H9 (cell line): ENCODE results near the gene MRPL1. TPM values are rescaled to one million over a fixed set of nuclear protein-coding genes. Genes with fewer than 3 reads are reported as not detected.

Experiments used
- DNase-seq: peaks from one replicate; pipeline ENCODE4 v3.0.0-alpha.2; 2017
- H2AFZ ChIP-seq: one replicate; pipeline ENCODE4 v1.6.1; 2013; ENCODE audit warnings: mild to moderate bottlenecking, low read length, control low read depth, moderate library complexity
- H2AK5ac ChIP-seq: 2 replicates; pipeline ENCODE4 v1.6.1; 2013; ENCODE audit warnings: low read length, control low read depth, mixed read lengths; ENCODE audit not compliant: insufficient read length
- H2BK120ac ChIP-seq: one replicate; pipeline ENCODE4 v1.6.1; 2013; ENCODE audit warnings: low read depth, mild to moderate bottlenecking, low read length, control low read depth, inconsistent platforms; ENCODE audit not compliant: poor library complexity, severe bottlenecking
- H2BK12ac ChIP-seq: 2 replicates; pipeline ENCODE4 v1.6.1; 2013; ENCODE audit warnings: low read length, control low read depth, mixed read lengths, low read depth; ENCODE audit not compliant: insufficient read length
- H2BK15ac ChIP-seq: 2 replicates; pipeline ENCODE4 v1.6.1; 2013; ENCODE audit warnings: low read depth, low read length, control low read depth
- H2BK20ac ChIP-seq: one replicate; pipeline ENCODE4 v1.6.1; 2013; ENCODE audit warnings: low read depth, mild to moderate bottlenecking, low read length, control low read depth, inconsistent platforms; ENCODE audit not compliant: poor library complexity, severe bottlenecking
- H2BK5ac ChIP-seq: 2 replicates; pipeline ENCODE4 v1.6.1; 2013; ENCODE audit warnings: low read length, control low read depth, mixed read lengths; ENCODE audit not compliant: insufficient read length
- H3K14ac ChIP-seq: 2 replicates; pipeline ENCODE4 v1.6.1; 2013; ENCODE audit warnings: low read length, control low read depth; ENCODE audit not compliant: insufficient read depth
- H3K18ac ChIP-seq: 2 replicates; pipeline ENCODE4 v1.6.1; 2013; ENCODE audit warnings: low read depth, mild to moderate bottlenecking, mixed read lengths, low read length, control low read depth; ENCODE audit not compliant: insufficient read length
- H3K23ac ChIP-seq: 2 replicates; pipeline ENCODE4 v1.6.1; 2013; ENCODE audit warnings: low read length, control low read depth, mixed read lengths, low read depth; ENCODE audit not compliant: insufficient read length
- H3K23me2 ChIP-seq: 2 replicates; pipeline ENCODE4 v1.6.1; 2013; ENCODE audit warnings: low read depth, mild to moderate bottlenecking, mixed read lengths, low read length, control low read depth; ENCODE audit not compliant: insufficient read length, poor library complexity, severe bottlenecking
- H3K27ac ChIP-seq: 2 replicates; pipeline ENCODE4 v1.5.1; 2013; ENCODE audit warnings: low read length, control low read depth, mixed read lengths, low read depth; ENCODE audit not compliant: insufficient read length
- H3K27me3 ChIP-seq: 2 replicates; pipeline ENCODE4 v1.6.1; 2013; ENCODE audit warnings: low read length, control low read depth, inconsistent platforms; ENCODE audit not compliant: insufficient read depth
- H3K4ac ChIP-seq: 2 replicates; pipeline ENCODE4 v1.6.1; 2013; ENCODE audit warnings: low read depth, mild to moderate bottlenecking, control low read depth, inconsistent platforms, low read length, moderate library complexity
- H3K4me1 ChIP-seq: 2 replicates; pipeline ENCODE4 v1.6.1; 2013; ENCODE audit warnings: low read length, control low read depth, inconsistent platforms; ENCODE audit not compliant: insufficient read depth
- H3K4me2 ChIP-seq: 2 replicates; pipeline ENCODE4 v1.6.1; 2013; ENCODE audit warnings: low read length, control low read depth, mixed read lengths; ENCODE audit not compliant: insufficient read length, insufficient read depth
- H3K56ac ChIP-seq: 2 replicates; pipeline ENCODE4 v1.6.1; 2013; ENCODE audit warnings: low read depth, mild to moderate bottlenecking, mixed read lengths, low read length, control low read depth; ENCODE audit not compliant: insufficient read length
- H3K79me1 ChIP-seq: 2 replicates; pipeline ENCODE4 v1.6.1; 2013; ENCODE audit warnings: low read depth, mild to moderate bottlenecking, moderate library complexity, low read length, control low read depth, inconsistent platforms; ENCODE audit not compliant: insufficient read depth, poor library complexity, severe bottlenecking
- H3K79me2 ChIP-seq: 2 replicates; pipeline ENCODE4 v1.6.1; 2013; ENCODE audit warnings: low read length, control low read depth, inconsistent platforms; ENCODE audit not compliant: insufficient read depth
- H3K9ac ChIP-seq: 2 replicates; pipeline ENCODE4 v1.6.1; 2013; ENCODE audit warnings: low read length, control low read depth, mixed read lengths; ENCODE audit not compliant: insufficient read length; ENCODE audit errors: extremely low read depth
- H3K9me3 ChIP-seq: one replicate; pipeline ENCODE4 v1.6.1; 2013; ENCODE audit warnings: low read depth, low read length, inconsistent platforms; ENCODE audit not compliant: control insufficient read depth
- H3T11ph ChIP-seq: one replicate; pipeline ENCODE4 v1.6.1; 2013; ENCODE audit warnings: mild to moderate bottlenecking, low read length, control low read depth, inconsistent platforms
- H4K20me1 ChIP-seq: one replicate; pipeline ENCODE4 v1.6.1; 2013; ENCODE audit not compliant: control insufficient read depth, insufficient read length, insufficient read depth
- H4K5ac ChIP-seq: 2 replicates; pipeline ENCODE4 v1.6.1; 2013; ENCODE audit warnings: low read depth, mild to moderate bottlenecking, mixed read lengths, low read length, control low read depth; ENCODE audit not compliant: insufficient read length
- H4K8ac ChIP-seq: replicated peaks from 2 replicates; pipeline ENCODE4 v1.6.1; 2013; ENCODE audit warnings: low read length, control low read depth, mixed read lengths, low read depth; ENCODE audit not compliant: insufficient read length
- H4K91ac ChIP-seq: 2 replicates; pipeline ENCODE4 v1.6.1; 2013; ENCODE audit warnings: low read depth, mild to moderate bottlenecking, moderate library complexity, mixed read lengths, low read length, control low read depth; ENCODE audit not compliant: insufficient read length
- H3K27ac Mint-ChIP-seq, 3 experiments: 2 replicates in 2 of 3; 3 replicates in 1 of 3; pipeline ENCODE4 v1.8.0; 2020 to 2021; ENCODE audit warnings: mixed read lengths in 3 of 3, mild to moderate bottlenecking in 1 of 3, moderate library complexity in 1 of 3
- H3K27me3 Mint-ChIP-seq: 2 replicates; pipeline ENCODE4 v1.8.0; 2021; ENCODE audit warnings: low read depth, mild to moderate bottlenecking, moderate library complexity, mixed read lengths
- H3K36me3 Mint-ChIP-seq, 3 experiments: 2 replicates in 2 of 3; 3 replicates in 1 of 3; pipeline ENCODE4 v1.8.0; 2020 to 2021; ENCODE audit warnings: low read depth in 3 of 3, mixed read lengths in 3 of 3; ENCODE audit not compliant: insufficient read depth in 1 of 3
- H3K4me1 Mint-ChIP-seq, 2 experiments: 2 replicates each; pipeline ENCODE4 v1.8.0; 2020; ENCODE audit warnings: mixed read lengths in 2 of 2
- H3K4me3 Mint-ChIP-seq, 2 experiments: 2 replicates in 1 of 2; 3 replicates in 1 of 2; pipeline ENCODE4 v1.8.0; 2020 to 2021; ENCODE audit warnings: mild to moderate bottlenecking in 2 of 2, mixed read lengths in 2 of 2, moderate library complexity in 1 of 2
- H3K9me3 Mint-ChIP-seq, 2 experiments: 2 replicates in 1 of 2; 3 replicates in 1 of 2; pipeline ENCODE4 v1.8.0; 2020; ENCODE audit warnings: mild to moderate bottlenecking in 2 of 2, mixed read lengths in 2 of 2, moderate library complexity in 1 of 2
- CTCF ChIP-seq: fragments of 200-600 bp; sonication (generic); conservative IDR thresholded peaks from 3 replicates; pipeline ENCODE4 v1.8.0; 2021; ENCODE audit warnings: antibody characterized with exemption, mild to moderate bottlenecking
- WGBS: extraction: QIAGEN DNeasy Blood & Tissue Kit; methylation state at CpG from one replicate; pipeline ENCODE4 v1.1.7; 2013; ENCODE audit warnings: missing lambda C conversion rate, low lambda C conversion rate, mixed read lengths; ENCODE audit not compliant: insufficient read length; ENCODE audit errors: extremely low coverage; 5-methylcytosine and 5-hydroxymethylcytosine counted together
- total RNA-seq: library from RNA; stranded (reverse); gene quantifications from 2 replicates; pipeline ENCODE4 v1.2.1, GENCODE V29; 2021

MRPL1 gene
- total RNA-seq, 1 experiment from 2014 or later: 39.0 TPM

- H3K4me1 ChIP-seq: no peaks in the 10 kb centered on the region
- no peak overlapping the region for H4K91ac ChIP-seq
- H2BK5ac ChIP-seq: no peak overlapping the region
- no peak overlapping the region for H3K23ac ChIP-seq
- no peak overlapping the region for H3K4me2 ChIP-seq
- no peaks in the 10 kb centered on the region for H3K9me3 ChIP-seq
- H2BK12ac ChIP-seq: no peak overlapping the region
- no peaks in the 10 kb centered on the region for H3K23me2 ChIP-seq
- H3K27me3 ChIP-seq: no peaks in the 10 kb centered on the region
- H2BK15ac ChIP-seq: no peak overlapping the region
- H3T11ph ChIP-seq: no peak overlapping the region
- H3K14ac ChIP-seq: no peak overlapping the region
- H4K8ac ChIP-seq: no peak overlapping the region
- Mint-ChIP-seq H3K4me3 (no peak overlapping the region), H3K9me3 (no peaks in the 10 kb centered on the region), H3K27me3 (no peaks in the 10 kb centered on the region), H3K36me3 (peaks cover 4 to 34% (median 31%) of the 10 kb centered on the region in 3 experiments; a peak in 5 of 7 replicates), H3K27ac (no peak overlapping the region), H3K4me1 (peaks cover 4% of the 10 kb centered on the region in 2 experiments; a peak in 3 of 4 replicates)
- no peak for DNase-seq
- no peak overlapping the region for H2AK5ac ChIP-seq
- no peak overlapping the region for H2BK20ac ChIP-seq
- H2AFZ ChIP-seq: no peak overlapping the region
- TF ChIP-seq CTCF: no peak
- no peak overlapping the region for H3K27ac ChIP-seq
- peaks cover 3% of the 10 kb centered on the region for H3K79me1 ChIP-seq
- no CpG with 5 or more reads among the region's 7 CpGs for WGBS
- no peak overlapping the region for H3K18ac ChIP-seq
- no peak overlapping the region for H3K4ac ChIP-seq
- no peaks in the 10 kb centered on the region for H4K20me1 ChIP-seq
- no peak overlapping the region for H3K56ac ChIP-seq
- no peaks in the 10 kb centered on the region; the same call in none of the 2 replicates for H3K79me2 ChIP-seq
- no peak overlapping the region for H4K5ac ChIP-seq
- H2BK120ac ChIP-seq: no peak overlapping the region
- H3K9ac ChIP-seq: no peak overlapping the region
Measured at GRCh38 chr4:77872723-77873445, 10.3 kb downstream of the MRPL1 start.
